HG03565 (cell line): ENCODE results near the gene LGALSL.

Experiments used
- ATAC-seq: cut with Tn5 transposase; IDR thresholded peaks from one replicate; pipeline ENCODE4 v1.9.1; 2021; ENCODE audit warnings: mild to moderate bottlenecking, moderate library complexity; ENCODE audit not compliant: unreplicated experiment

LGALSL gene

GRCh38 chr2:64453770-64454385, at the start of gene LGALSL:
Gene LGALSL (plus strand): TSS chr2:64454162. CDS start chr2:64454546, 384 bp downstream.
- peak; percentile 51 for ATAC-seq

- ATAC-seq: no peak
Measured at GRCh38 chr2:64404743-64405142, 49.2 kb upstream of the LGALSL start.

- no peak for ATAC-seq
Measured at GRCh38 chr2:64405581-64406406, 48.2 kb upstream of the LGALSL start.

GRCh38 chr2:64406407-64406774, 47.6 kb upstream of the LGALSL start:
- ATAC-seq: no peak

GRCh38 chr2:64408031-64408430, 45.9 kb upstream of the LGALSL start:
- ATAC-seq: no peak

GRCh38 chr2:64410671-64411070, 43.3 kb upstream of the LGALSL start:
- ATAC-seq: no peak

GRCh38 chr2:64412671-64413070, 41.3 kb upstream of the LGALSL start:
- no peak for ATAC-seq

- ATAC-seq: no peak
Measured at GRCh38 chr2:64414736-64415435, 39.1 kb upstream of the LGALSL start.

- no peak for ATAC-seq
Measured at GRCh38 chr2:64417624-64418023, 36.3 kb upstream of the LGALSL start.

GRCh38 chr2:64419596-64420165, 34.3 kb upstream of the LGALSL start:
- ATAC-seq: no peak

GRCh38 chr2:64420677-64421076, 33.3 kb upstream of the LGALSL start:
- no peak for ATAC-seq

- ATAC-seq: no peak
Measured at GRCh38 chr2:64421201-64421600, 32.8 kb upstream of the LGALSL start.

GRCh38 chr2:64422466-64422865, 31.5 kb upstream of the LGALSL start:
- ATAC-seq: no peak

GRCh38 chr2:64423303-64423702, 30.7 kb upstream of the LGALSL start:
- no peak for ATAC-seq

- ATAC-seq: no peak
Measured at GRCh38 chr2:64424416-64424987, 29.5 kb upstream of the LGALSL start.

- no peak for ATAC-seq
Measured at GRCh38 chr2:64426183-64426952, 27.6 kb upstream of the LGALSL start.

- no peak for ATAC-seq
Measured at GRCh38 chr2:64434039-64434657, 19.8 kb upstream of the LGALSL start.

GRCh38 chr2:64437883-64438282, 16.1 kb upstream of the LGALSL start:
- ATAC-seq: no peak

- ATAC-seq: no peak
Measured at GRCh38 chr2:64439194-64439593, 14.8 kb upstream of the LGALSL start.

- ATAC-seq: no peak
Measured at GRCh38 chr2:64440843-64441242, 13.1 kb upstream of the LGALSL start.
